Iris pigment epithelial cell (primary cell): Measurements from ENCODE around the gene ADAM33.

Source experiments
- DNase-seq: peaks from one replicate; pipeline ENCODE4 v3.0.0-alpha.2; 2011; ENCODE audit warnings: low read depth

Gene ADAM33, protein sequence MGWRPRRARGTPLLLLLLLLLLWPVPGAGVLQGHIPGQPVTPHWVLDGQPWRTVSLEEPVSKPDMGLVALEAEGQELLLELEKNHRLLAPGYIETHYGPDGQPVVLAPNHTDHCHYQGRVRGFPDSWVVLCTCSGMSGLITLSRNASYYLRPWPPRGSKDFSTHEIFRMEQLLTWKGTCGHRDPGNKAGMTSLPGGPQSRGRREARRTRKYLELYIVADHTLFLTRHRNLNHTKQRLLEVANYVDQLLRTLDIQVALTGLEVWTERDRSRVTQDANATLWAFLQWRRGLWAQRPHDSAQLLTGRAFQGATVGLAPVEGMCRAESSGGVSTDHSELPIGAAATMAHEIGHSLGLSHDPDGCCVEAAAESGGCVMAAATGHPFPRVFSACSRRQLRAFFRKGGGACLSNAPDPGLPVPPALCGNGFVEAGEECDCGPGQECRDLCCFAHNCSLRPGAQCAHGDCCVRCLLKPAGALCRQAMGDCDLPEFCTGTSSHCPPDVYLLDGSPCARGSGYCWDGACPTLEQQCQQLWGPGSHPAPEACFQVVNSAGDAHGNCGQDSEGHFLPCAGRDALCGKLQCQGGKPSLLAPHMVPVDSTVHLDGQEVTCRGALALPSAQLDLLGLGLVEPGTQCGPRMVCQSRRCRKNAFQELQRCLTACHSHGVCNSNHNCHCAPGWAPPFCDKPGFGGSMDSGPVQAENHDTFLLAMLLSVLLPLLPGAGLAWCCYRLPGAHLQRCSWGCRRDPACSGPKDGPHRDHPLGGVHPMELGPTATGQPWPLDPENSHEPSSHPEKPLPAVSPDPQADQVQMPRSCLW

DNA sequence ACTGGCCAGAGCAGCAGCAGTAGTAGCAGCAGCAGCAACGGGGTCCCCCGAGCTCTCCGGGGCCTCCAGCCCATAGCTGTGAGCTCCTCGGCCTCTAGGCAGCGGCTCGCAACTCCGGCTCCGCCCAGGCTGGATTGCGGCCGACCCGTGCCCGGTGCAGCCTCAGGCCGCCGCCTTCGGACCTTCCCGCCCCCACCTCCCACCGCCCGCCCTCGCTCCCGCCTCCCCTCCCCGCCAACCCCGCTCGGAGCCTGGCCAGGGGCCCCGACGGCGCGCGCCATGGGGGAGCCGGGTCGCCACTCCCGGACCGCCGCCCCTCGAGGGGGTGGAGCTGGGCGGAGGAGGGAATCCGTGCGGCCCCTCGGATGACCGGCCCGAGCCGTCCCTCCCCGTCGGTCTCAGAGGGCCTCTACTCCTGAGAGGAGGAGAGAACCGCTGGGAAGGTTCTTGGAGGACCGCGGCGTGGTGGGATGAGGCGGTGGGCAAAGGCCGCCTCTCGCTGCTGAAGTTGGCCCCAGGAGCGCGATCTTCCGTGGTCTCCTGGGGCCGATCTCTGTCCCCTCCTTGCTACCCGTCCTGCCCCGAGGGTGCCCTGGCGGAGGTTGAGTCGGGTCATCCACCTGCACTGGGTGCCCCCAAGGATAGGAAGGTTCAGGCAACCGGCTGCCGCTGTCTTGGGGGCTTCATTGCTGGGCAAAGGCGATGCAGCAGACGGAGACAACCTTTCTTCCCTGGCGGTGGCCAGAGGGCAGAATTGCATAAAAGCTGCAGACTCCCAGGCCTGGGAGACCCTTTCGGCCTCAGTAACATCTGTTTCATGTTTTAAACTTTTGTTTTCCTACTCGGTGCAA lies at the start of gene ADAM33:
ADAM33 (minus strand) TSS at position 80 of the 851 bp plus-strand sequence; CDS start at position 74, 6 bp downstream.
- no peak for DNase-seq

DNA sequence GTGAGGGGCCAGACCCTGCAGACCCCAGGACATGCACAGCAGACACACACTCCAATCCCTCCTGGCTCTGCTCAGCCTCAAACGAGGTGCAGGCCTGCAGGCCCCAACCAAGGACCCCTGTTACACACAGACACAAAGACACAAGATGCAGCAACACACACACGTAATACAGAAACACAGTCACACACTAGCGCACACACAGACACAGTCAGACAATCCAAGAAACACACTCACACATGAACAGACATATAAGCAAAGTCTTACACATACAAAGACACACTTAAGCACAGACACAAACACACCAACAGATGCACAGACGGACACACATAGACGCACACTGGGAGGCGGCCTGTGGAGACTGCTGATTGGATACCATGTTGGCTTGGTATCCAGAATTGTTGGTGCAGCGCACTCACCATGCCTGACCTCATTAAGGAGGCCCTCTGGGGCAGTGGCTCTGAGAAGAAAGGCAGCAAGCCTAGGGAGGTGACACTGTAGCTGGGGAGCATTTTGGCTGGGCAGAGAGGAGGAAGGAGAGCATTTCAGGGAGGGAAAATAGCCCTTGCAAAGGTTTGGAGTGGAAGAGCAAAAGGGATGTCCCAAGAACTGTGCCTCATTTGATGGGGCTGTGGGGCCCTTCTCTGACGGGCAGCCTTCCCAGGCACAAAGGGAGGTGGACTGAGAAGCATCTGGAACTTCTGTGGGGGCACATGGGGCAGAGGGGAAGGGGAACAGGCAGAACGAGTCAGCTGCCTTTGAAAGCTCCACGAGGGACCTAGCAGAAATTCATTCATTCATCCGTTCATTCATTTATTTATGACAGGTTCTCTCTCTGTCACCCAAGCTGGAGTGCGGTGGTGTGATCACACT lies 49.2 kb upstream of the ADAM33 start:
- no peak for DNase-seq

DNA sequence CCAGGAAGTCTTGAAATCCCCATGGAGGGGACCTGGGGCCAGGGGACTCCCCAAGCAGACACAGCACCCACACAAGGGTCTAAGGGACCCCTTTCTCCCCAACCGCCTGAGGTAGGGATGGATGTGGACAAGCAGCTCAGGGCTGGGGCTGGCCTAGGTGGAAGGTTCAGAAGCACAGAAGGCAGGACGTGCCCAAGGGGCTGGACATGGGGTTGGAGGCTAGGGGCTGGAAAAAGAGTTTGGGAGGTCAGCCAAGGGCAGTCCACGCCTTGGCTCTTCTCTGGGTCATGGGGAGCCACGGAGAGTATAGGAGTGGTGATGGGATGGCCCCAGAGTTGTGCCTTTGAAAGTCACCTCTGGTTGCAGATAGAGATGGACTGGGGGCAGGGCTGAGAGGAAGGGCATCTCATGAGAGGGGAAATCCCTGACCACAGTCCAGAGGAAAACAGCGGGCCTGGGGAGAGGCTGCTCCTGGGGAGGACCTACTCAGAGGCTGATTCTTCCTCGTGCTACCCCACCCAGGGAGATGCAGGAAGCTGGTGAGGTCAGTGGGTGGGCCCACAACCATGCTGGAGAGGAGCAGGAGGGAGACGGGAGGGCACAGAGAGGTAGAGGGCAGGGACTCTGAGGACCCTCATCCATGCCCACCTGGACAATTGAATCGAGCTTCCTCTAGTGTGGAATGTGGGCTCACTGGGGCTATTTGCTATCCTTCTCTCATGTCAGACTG lies 48.2 kb upstream of the ADAM33 start:
- no peak for DNase-seq

DNA sequence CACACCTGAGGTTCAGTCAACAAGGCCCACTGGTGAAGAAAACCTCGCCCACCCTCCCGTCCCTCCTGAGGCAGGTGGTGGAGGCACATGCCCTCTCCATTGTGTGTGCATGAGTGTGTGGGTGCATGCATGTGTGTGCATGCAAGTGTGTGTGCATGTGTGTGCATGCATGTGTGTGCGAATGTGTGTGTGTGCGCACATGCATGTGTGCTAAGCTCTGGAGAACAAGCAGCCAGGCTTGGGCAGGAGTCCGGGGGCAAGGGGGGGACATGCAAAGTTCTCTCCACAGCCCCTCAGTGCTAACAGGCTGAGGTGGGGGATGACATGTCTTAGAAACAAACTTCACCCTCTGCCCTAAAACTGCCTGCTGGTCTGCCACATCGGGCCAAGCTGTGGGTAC lies 47.6 kb upstream of the ADAM33 start:
- no peak for DNase-seq

DNA sequence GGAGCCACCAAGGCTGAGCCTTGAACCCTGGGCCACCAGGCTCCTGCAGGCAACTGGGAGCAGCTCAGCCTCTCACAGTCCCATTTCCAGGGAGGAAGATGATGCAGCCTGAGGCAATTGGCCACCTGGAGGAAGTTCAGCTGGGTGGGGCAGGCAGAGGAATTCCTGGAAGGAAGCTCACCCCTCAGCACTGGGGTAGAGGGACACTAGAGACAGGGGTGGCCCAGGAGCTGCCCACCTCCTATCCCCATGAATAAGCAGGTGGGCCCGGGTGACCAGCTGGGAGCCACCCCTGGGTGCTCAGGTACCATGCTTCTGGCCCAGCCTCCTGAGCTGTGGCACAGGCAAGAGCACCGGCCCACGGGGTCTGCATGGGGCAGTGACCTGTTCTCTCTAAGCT lies 47.1 kb upstream of the ADAM33 start:
- DNase-seq: no peak

DNA sequence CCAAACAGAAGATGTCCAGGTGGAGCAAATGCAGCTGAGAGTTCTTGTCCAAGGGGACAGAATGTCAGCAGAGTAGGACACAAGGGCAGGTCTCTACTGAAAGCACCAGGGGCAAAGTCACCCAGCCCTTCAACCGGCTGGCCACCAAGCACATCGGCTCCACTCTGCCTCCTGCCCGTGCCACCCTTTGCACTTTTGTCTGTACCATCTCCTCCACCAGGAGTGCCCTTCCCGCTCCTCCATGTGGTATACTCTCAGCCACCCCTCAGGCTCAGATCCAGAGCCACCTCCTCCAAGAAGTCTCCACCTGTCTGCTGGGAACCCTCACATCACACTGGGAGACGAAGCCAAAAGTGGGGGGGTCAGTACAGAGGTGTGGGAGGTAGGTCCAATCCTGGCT lies 46.5 kb upstream of the ADAM33 start:
- DNase-seq: no peak

DNA sequence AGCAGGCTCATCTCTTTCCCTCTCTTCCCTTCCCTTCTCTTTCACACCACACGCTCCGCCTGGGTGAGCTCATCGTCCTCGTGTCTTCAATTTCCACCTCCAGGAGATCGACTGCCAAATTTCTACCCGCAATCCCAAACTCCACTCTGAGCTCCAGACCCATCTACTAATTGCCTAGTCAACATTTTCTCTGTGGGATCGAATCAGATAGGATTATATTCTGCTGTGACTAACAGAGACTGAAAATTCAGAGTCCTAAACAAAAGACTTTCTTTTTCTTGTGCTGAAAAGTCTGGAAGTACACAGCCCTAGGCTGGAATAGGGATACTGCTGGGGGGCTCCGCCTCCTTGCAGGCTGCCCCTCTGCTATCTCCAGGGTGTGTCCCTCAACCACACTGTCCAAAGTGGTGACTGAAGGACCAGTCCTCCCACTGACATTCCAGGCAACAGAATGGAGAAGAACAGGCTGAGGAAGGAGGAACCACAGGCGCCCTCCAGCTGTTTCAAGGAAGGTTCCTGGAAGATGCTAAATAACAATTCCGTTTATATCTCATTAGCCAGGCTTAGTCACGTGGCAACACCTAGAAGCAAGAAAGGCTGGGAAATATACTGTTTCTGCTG lies 45.7 kb upstream of the ADAM33 start:
- DNase-seq: no peak

DNA sequence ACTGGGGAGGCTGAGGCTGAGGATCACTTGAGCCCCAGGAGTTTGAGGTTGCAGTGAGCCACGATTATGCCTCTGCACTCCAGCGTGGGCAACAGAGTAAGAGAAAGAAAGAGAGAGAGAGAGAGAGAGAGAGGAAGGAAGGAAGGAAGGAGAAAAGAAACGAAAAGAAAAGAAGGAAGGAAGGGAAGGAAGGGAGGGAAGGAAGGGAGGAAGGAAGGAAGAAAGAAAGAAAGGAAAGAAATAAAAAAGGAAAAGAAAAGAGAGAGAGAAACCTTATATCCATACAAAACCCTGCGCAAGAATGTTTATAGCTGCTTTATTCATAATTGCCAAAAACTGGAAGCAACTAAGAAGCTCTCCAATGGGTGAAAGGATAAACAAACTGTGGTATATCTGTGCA lies 42.5 kb upstream of the ADAM33 start:
- no peak for DNase-seq

DNA sequence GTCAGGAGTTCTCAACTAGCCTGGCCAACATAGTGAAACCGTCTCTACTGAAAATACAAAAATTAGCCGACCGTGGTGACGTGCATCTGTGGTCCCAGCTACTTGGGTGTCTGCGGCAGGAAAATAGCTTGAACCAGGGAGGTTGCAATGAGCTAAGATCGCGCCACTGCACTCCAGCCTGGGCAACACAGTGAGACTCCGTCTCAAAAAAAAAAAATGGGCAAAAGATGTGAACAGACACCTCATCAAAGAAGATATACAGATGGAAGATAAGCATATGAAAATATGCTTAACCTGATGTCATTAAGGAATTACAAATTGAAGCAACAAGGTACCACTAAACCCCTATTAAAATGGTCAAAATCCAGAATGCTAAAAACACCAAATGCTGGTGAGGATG lies 41.5 kb upstream of the ADAM33 start:
- no peak for DNase-seq

DNA sequence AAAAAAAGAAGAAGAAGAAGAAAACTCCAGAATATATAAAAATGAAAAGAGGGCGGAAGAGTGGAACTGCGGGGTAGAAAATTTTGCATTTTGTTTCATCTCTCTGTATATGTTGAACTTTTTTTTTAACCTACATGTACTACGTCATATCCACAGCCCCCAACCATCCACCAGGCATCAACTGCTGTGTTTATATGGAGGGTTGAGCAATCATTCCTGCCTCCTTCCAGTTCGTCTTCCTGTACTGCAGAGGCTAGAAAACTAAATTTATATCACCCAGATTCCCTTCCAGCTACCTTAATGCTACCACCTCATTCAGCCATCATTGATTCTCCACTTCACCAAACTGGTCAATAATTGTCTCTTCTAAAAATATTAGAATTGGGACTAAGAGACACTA lies 40.1 kb upstream of the ADAM33 start:
- peak; percentile 13 for DNase-seq

DNA sequence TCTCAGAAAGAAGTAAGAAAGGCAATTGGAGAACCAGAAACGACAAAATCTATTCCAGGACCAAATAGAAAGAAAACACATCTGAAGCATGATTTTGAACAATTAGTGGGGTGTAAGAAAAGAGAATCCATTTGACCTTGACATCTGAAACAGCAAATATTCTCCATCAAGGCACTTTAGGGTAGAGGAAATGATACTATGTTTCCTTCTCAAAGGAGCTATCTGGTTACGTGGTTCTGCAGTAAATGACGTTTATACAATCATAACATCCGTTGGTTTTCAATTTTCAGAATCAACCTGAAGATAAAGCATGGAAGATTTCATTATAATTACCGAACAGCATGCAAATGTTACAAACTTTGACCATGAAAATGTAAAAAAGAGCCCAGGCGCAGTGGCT lies 38.8 kb upstream of the ADAM33 start:
- DNase-seq: no peak

DNA sequence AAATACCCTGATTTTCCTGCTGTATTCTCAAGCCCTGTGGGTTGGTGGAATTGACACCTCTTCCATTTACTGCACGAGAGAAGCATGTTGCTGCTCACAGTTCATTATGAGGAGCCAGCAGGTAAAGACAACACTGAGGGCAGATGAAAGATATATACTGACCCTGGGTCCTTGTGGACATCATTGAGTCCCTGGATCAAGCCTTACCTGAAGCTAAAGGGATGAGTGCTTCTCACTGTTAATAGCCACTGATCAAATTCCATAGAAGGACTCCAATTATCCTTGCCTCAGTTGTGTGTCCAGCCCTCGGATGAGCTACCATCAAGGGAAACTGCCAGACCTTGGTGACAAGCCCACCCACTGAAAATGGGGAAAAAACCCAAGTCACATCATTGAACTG lies 38.3 kb upstream of the ADAM33 start:
- no peak for DNase-seq

DNA sequence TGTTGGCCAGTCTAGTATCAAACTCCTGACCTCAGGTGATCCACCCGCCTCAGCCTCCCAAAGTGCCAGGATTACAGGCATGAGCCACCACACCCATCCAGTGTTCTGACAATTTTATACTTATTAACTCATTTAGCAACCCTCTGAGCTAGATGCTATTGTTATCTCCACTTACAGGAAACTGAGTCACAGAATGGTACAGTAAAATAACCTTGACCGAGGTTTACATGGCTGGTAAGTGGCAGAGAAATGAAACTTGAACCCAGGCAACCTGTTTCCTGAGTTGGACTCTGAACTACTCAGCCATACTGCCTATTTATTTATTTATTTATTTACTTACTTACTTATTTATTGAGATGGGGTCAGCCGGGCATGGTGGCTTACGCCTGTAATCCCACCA lies 37.2 kb upstream of the ADAM33 start:
- DNase-seq: no peak

DNA sequence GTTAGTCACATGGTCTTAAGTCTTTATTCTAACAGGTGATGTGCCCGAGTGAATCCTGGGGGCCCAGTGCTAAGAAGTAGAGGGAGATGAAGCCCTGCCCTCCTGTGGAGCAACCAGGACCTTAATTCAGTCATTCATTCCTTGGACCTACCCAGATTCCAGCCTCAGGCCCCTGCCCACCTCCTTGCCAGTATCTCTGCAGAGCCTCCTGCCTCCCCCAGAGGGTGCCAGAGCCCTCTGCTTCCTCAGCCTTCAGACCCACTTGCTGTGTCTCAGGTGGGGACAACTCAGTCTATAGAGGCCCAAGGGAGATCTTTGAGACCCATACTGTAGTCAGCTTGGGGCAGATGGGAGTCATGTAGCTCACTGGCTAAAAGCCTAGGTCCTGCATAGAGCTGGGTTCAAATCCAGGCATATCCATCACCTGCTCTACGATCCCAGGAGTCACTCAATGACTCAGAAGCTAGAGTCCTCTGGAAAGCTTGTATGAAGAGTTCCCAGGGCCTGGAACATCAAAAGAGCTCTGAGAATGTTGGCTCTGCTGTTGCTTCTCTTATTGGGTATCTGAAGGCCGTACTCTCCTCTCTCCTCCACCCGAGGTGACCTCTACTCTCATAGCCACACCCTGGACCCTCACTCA lies 34.5 kb upstream of the ADAM33 start:
- peak; percentile 42 for DNase-seq

DNA sequence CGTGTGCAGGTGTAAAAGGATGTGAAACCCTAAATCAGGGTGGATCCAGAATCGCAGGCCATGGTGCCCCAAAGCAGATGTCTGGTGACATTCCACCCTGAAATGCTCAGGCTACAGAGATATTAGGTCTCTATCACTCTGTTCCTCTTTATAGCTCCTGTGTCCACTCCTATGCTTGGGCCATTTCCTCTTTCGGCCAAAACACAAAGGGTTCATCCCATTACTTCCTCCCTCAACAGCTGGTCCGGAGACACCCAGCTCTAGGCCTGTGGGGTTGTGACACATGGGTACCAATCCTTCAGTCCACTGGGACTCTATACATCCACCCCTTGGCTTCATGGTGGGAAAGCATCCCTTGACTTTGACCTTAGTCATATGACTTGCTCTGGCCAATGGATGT lies 32.3 kb upstream of the ADAM33 start:
- no peak for DNase-seq

DNA sequence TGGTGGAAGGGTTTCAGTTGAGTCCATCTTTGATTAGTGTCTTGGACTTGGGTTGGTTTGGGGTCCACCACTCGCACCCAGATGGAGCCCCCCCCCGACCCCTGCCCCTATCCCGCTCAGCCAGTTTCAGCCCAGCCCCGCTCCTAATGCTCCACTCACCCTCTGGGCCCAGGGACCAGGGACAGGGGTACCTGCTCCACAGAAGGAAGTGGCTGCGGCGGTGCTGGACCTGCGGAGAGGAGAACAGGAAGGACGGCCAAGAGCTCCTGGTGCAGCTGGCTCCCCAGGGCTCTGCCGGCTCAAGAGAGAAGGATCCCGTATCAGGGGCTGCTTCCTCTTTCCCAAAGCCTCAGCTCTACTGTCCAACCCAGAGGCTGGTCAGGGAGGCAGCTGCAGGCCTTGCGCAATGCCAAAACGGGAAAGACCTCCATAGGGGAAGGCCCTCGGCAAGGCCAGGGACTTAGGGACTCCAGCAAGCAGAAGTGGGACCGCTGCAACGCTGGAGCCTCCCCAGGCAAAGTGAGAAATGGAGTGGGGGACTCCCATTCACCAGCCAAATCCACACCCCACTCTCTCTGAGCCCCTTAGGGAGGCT lies 30.6 kb upstream of the ADAM33 start, which contains the start of gene SIGLEC1:
SIGLEC1 (minus strand) TSS at position 322 of the 595 bp plus-strand sequence. CDS start 5,472 bp downstream, outside the sequence.
- no peak for DNase-seq

DNA sequence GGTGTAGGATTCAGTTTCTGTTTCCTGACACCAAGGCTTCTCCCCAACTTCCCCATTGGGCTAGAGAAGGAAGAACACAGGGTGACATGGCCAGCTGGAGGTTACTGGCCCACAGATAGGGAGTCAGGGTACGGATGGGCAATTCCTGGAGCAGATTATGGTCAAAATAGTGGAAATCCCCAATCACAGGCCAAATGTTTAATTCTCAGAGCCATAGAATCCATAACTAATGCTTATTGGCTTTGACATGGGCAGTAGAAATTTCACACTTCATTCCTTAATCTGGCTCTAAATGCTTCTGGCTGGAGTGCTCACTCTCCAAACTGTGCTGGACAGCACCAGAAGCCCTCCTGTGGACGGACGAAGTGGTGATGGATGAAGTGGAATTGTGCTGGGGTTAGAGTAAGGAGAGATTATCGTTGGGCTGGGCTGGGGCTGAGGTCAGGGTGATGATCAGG lies 29.7 kb upstream of the ADAM33 start:
- no peak for DNase-seq

DNA sequence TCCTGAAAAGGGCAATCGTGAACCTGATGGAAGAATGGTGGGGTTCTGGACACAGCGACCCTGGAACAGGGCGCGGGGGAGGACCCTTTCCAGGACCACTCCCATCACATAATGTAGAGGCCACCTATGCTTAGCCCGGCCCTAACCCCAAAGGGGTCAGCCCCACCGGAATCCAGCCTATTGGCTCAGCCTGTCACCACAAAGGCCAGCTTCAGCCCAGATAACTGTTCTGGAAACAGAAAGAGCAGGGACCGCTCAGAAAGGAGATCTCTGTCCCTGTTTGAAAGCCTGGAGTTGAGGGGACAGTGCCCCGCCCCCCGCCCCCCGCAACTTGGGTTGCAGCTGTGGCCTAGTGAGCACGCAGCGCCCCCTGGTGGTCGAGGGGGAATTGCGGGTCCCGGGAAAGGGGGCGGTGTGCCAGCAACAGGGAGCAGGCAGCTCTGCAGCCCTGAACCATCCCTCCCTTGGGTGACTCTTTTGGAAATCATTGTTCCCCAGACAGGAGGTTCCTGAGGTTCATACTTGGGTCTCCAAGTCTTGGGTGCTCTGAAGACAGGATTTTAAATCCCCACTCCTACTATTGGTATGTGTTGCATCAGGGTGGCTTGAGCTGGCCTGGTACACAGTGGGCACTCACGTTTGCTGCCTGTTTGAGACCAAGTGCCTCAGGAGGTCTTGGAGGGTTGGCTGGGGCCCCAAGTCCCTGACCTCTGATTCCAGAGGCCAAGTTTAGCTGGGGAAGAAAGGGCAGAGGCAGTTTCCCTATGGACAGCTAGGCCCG lies 29.1 kb upstream of the ADAM33 start:
- peak; percentile 25 for DNase-seq
